Measurements from ENCODE around the gene CUBN.

DNA sequence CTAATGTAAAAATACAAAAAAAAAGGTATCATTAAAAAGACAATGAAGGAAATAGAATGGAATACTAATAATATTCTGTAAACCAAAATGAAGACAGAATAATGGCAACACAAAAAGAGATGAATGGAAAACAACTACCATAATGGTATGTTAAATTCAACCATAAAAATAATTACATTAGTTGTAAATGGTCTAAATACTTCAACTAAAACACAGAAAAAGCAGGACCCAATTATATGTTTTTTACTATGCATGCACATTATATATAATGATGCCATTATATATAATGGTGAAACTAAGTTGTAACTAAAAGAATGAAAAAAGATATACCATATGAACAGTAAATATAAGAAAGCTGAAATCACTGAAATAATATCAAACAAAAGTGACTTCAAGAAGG is 76.5 kb downstream of the CUBN start:
- TF ChIP-seq, protein P1, sequence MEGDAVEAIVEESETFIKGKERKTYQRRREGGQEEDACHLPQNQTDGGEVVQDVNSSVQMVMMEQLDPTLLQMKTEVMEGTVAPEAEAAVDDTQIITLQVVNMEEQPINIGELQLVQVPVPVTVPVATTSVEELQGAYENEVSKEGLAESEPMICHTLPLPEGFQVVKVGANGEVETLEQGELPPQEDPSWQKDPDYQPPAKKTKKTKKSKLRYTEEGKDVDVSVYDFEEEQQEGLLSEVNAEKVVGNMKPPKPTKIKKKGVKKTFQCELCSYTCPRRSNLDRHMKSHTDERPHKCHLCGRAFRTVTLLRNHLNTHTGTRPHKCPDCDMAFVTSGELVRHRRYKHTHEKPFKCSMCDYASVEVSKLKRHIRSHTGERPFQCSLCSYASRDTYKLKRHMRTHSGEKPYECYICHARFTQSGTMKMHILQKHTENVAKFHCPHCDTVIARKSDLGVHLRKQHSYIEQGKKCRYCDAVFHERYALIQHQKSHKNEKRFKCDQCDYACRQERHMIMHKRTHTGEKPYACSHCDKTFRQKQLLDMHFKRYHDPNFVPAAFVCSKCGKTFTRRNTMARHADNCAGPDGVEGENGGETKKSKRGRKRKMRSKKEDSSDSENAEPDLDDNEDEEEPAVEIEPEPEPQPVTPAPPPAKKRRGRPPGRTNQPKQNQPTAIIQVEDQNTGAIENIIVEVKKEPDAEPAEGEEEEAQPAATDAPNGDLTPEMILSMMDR (IDR thresholded peaks at IDR 0.05 in 4 of 5, conservative IDR thresholded peaks at IDR 0.05 in 1 of 5): no peak
- TF ChIP-seq POLR2A (IDR thresholded peaks at IDR 0.05): no peak

Measured in gastrocnemius medialis (tissue), 4 donors.